Measurements from ENCODE around the gene VRK3. TPM values are rescaled to one million over a fixed set of nuclear protein-coding genes. Genes with fewer than 3 reads are reported as not detected.

The VRK3 gene
- polyA plus RNA-seq, 1 of the 3 experiments (the other 2 are of a cell fraction) = 30.3 TPM

GRCh38 chr19:49929611-49930482, 95.3 kb downstream of the VRK3 start:
- Histone ChIP-seq H3K4me3 (ENCODE audit: low read depth in 2 of 2, low read length in 1 of 2) (peak overlapping the region; percentile 76 to 100), H3K27ac (ENCODE audit: low read depth in 2 of 2, low read length in 1 of 2) (peak overlapping the region; percentile 94 to 95), H3K4me1 (ENCODE audit: control insufficient read depth in 1 of 2, insufficient read depth in 2 of 2, low read depth in 1 of 2, low read length in 1 of 2) (peaks cover 7 to 10% of the 10 kb centered on the region in 2 experiments; a peak in 2 of 4 replicates), H3F3A (replicated peaks; ENCODE audit: insufficient read depth) (peaks cover 18% of the 10 kb centered on the region), H3K4me2 (peak overlapping the region; percentile 94), H3K36me3 (replicated peaks in 1 of 2; ENCODE audit: control insufficient read depth in 1 of 2, insufficient read depth in 2 of 2, low read length in 1 of 2) (peaks cover 3 to 37% of the 10 kb centered on the region in 2 experiments), H3K9me2 (no peaks in the 10 kb centered on the region), H3K79me2 (ENCODE audit: insufficient read depth) (peaks cover 45% of the 10 kb centered on the region), H3K27me3 (ENCODE audit: insufficient read depth) (no peaks in the 10 kb centered on the region), H2AFZ (ENCODE audit: low read depth) (peak overlapping the region; percentile 99; the same call in 1 of the 2 replicates), H4K20me1 (ENCODE audit: insufficient read depth) (0 out of 2 replicates have a peak, but pooled peaks cover 11% of the 10 kb centered on the region), H3K9me3 (no peaks in the 10 kb centered on the region), H3K9ac (peak overlapping the region; percentile 98)
- WGBS (ENCODE audit: low lambda C conversion rate) = 3% methylated on average over 41 of the region's 43 CpGs
- peak; percentile 95 for DNase-seq
- ChIA-PET CTCF (interaction anchor here (1.2 to 3.5 kb wide), 3 partner anchors 8 to 206 kb away, joined by 3 to 23 read pairs (median 4); no protein-coding TSS in a partner anchor), POLR2A (interaction anchor here (0.7 to 2.1 kb wide), 6 partner anchors 9 to 254 kb away, joined by 3 to 8 read pairs (median 3); partner anchors contain the start of gene AKT1S1)
- TF ChIP-seq CHD2 (IDR thresholded peaks at IDR 0.05; ENCODE audit: low read length, partially characterized antibody) = peak; percentile 38
- TF ChIP-seq REST (IDR thresholded peaks at IDR 0.05; ENCODE audit: low read depth, low read length) = 0 out of 2 replicates have a peak, but pooled peaks have one; percentile 12
- no peak for TF ChIP-seq EZH2phosphoT487 (IDR thresholded peaks at IDR 0.05; ENCODE audit: borderline replicate concordance, low read depth)
- peak; percentile 97 for TF ChIP-seq PBX3 (IDR thresholded peaks at IDR 0.05)
- TF ChIP-seq NRF1 (IDR thresholded peaks at IDR 0.05; ENCODE audit: low read depth, low read length) = peak; percentile 58; the same call in 1 of the 2 replicates
- peak; percentile 46; the same call in 1 of the 2 replicates for TF ChIP-seq POLR2AphosphoS5 (IDR thresholded peaks at IDR 0.05; ENCODE audit: low read depth, low read length)
- TF ChIP-seq GABPA (IDR thresholded peaks at IDR 0.05; ENCODE audit: low read depth) = no peak
- peak; percentile 57; the same call in 1 of the 2 replicates for TF ChIP-seq MXI1 (IDR thresholded peaks at IDR 0.05; ENCODE audit: low read depth, low read length)
- TF ChIP-seq MAX (IDR thresholded peaks at IDR 0.05; ENCODE audit: low read depth) = peak; percentile 88

Data from SK-N-SH (cell line).